Lower lobe of right lung (tissue), 2 donors: Measurements from ENCODE around the gene BEX5. TPM values are rescaled to one million over a fixed set of nuclear protein-coding genes. Genes with fewer than 3 reads are reported as not detected.
"Not testable (repeated sequence)": the region's sequence is repeated elsewhere in the genome, so short reads cannot be mapped to it uniquely, and the experiment has no call there.

ENCODE experiments used
- ATAC-seq, 2 donors: fragments of 200-7000 bp; cut with Tn5 transposase; one replicate each; pipeline ENCODE4 v1.9.1; 2020 to 2022; ENCODE audit warnings: mild to moderate bottlenecking in 2 of 2, moderate library complexity in 2 of 2
- DNase-seq: peaks from one replicate; pipeline ENCODE4 v3.0.0-alpha.2; 2020
- H3K27ac ChIP-seq: fragments of 200-600 bp; one replicate; pipeline ENCODE4 v1.8.0; 2022
- H3K27me3 ChIP-seq: fragments of 200-600 bp; one replicate; pipeline ENCODE4 v1.8.0; 2022; ENCODE audit warnings: low read depth
- H3K36me3 ChIP-seq: fragments of 200-600 bp; one replicate; pipeline ENCODE4 v1.8.0; 2022; ENCODE audit warnings: mild to moderate bottlenecking
- H3K4me1 ChIP-seq: fragments of 200-600 bp; one replicate; pipeline ENCODE4 v1.8.0; 2022
- H3K4me3 ChIP-seq: fragments of 200-600 bp; one replicate; pipeline ENCODE4 v1.8.0; 2022; ENCODE audit warnings: mild to moderate bottlenecking
- H3K9me3 ChIP-seq: fragments of 200-600 bp; one replicate; pipeline ENCODE4 v1.8.0; 2022
- intact Hi-C: fragments of 100-400 bp; cut with DNase I; formaldehyde crosslinking; loops from one replicate; pipeline ENCODE4 v1.11.0; 2022
- long read RNA-seq: library from polyadenylated mRNA; unstranded; transcript quantifications from one replicate; pipeline ENCODE4 v2.0.0, GENCODE V29; 2021
- total RNA-seq: library from RNA; stranded (reverse); fragmentation: NEBNext Ultra II Directional; extraction: Animal tissue kit (Norgen Biotek cat#: 25700); gene quantifications from one replicate; pipeline ENCODE4 v1.2.1, GENCODE V29; 2021
- TF ChIP-seq, protein P1 (sequence below): fragments of 200-600 bp; IDR thresholded peaks from one replicate; pipeline ENCODE4 v1.8.0; 2022; ENCODE audit warnings: antibody characterized with exemption, mild to moderate bottlenecking
- donor health status: DM: no; HTN: yes; CAD: no; lungs with severe emphysema.

Gene BEX5
- 4.4 TPM for total RNA-seq
- long read RNA-seq, partial matches to known transcripts: 0 of 4 reads
- long read RNA-seq, other reads (novel, unspliced or antisense): 1 of 4 reads

GRCh38 chrX:102155806-102156179 is at the start of gene BEX5:
BEX5 (minus strand) TSS chrX:102155977; CDS start chrX:102154265, 1,712 bp downstream.
- no peaks in the 10 kb centered on the region for H3K27me3 ChIP-seq
- intact Hi-C loops: no loop called here

GRCh38 chrX:102185967-102186720 is 30.4 kb upstream of the BEX5 start:
- Histone ChIP-seq H3K36me3 (no peaks in the 10 kb centered on the region), H3K27ac (no peak overlapping the region), H3K4me1 (no peaks in the 10 kb centered on the region), H3K27me3 (no peaks in the 10 kb centered on the region), H3K4me3 (no peak overlapping the region), H3K9me3 (no peaks in the 10 kb centered on the region)
- TF ChIP-seq, protein P1, sequence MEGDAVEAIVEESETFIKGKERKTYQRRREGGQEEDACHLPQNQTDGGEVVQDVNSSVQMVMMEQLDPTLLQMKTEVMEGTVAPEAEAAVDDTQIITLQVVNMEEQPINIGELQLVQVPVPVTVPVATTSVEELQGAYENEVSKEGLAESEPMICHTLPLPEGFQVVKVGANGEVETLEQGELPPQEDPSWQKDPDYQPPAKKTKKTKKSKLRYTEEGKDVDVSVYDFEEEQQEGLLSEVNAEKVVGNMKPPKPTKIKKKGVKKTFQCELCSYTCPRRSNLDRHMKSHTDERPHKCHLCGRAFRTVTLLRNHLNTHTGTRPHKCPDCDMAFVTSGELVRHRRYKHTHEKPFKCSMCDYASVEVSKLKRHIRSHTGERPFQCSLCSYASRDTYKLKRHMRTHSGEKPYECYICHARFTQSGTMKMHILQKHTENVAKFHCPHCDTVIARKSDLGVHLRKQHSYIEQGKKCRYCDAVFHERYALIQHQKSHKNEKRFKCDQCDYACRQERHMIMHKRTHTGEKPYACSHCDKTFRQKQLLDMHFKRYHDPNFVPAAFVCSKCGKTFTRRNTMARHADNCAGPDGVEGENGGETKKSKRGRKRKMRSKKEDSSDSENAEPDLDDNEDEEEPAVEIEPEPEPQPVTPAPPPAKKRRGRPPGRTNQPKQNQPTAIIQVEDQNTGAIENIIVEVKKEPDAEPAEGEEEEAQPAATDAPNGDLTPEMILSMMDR: no peak
- no peak for ATAC-seq
- DNase-seq: no peak
- intact Hi-C loops: no loop called here

More at GRCh38 chrX:102155806-102156179, at the start of gene BEX5:
- H3K36me3 ChIP-seq: no peaks in the 10 kb centered on the region
- TF ChIP-seq, protein P1: no peak
- H3K4me3 ChIP-seq: peak within 1 kb of the TSS; percentile 55
- ATAC-seq (peak; percentile 97 to 98), DNase-seq (peak; percentile 63)
- no peaks in the 10 kb centered on the region for H3K9me3 ChIP-seq
- peaks cover 4% of the 10 kb centered on the region for H3K4me1 ChIP-seq
- H3K27ac ChIP-seq: no peak within 1 kb of the TSS

DNA sequence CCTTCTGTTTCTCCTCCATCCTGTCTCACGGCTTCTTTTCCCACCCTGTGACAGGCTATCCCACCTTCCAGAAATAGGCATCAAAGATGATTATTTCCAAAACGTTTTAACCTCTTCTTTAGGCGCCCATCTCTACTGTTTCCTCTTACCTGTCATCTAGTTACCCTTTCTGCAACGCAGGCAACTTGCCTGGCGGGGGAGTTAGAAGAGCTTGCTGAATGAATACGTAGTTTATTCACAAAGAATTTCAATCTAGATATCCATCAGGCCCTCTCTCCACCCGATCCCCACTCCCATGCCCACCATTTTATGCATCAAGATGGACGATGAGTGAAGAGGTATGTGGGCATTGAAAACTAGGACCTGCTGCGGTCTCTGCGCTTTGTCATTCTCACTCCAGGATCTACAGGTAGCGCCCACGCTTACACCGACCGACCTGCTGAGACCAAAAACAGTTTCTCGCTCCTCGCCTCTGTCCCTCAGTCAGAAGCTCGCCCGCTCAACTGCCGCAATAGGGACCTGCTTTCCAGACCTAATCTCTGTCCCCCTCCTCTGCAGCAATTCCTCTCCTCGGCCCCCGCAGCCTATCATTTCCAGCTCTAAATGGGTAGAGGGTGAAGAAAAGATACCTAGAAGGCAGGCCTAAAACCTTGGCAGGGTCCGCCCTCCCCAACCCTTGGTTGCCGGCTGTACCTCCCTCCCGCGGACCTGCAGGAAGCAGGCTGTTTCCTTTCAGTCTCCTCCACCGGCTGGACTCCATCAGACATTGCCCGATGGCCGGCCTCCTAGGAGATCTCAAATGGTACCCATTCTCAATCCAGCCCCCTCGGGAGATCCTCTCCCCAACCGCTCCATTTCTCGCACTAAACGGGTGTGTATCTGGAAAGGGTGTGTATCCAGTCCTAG is 624 bp downstream of the BEX5 start:
- Histone ChIP-seq H3K27ac (no peak overlapping the region), H3K36me3 (no peaks in the 10 kb centered on the region), H3K27me3 (no peaks in the 10 kb centered on the region), H3K9me3 (no peaks in the 10 kb centered on the region), H3K4me1 (peaks cover 4% of the 10 kb centered on the region), H3K4me3 (peak overlapping the region; percentile 55)
- intact Hi-C loops: no loop called here
- TF ChIP-seq, protein P1: no peak
- ATAC-seq (peak; percentile 64 to 75), DNase-seq (no peak)

- Histone ChIP-seq H3K27ac (no peak overlapping the region), H3K9me3 (no peaks in the 10 kb centered on the region), H3K36me3 (no peaks in the 10 kb centered on the region), H3K27me3 (no peaks in the 10 kb centered on the region), H3K4me1 (peaks cover 4% of the 10 kb centered on the region), H3K4me3 (peak overlapping the region; percentile 55)
- TF ChIP-seq, protein P1: peak; percentile 21
- DNase-seq (no peak), ATAC-seq (peak in 1 of 2 donors; percentile 28)
- intact Hi-C loops: no loop called here
Measured at GRCh38 chrX:102154218-102154860, 1.4 kb downstream of the BEX5 start.

DNA sequence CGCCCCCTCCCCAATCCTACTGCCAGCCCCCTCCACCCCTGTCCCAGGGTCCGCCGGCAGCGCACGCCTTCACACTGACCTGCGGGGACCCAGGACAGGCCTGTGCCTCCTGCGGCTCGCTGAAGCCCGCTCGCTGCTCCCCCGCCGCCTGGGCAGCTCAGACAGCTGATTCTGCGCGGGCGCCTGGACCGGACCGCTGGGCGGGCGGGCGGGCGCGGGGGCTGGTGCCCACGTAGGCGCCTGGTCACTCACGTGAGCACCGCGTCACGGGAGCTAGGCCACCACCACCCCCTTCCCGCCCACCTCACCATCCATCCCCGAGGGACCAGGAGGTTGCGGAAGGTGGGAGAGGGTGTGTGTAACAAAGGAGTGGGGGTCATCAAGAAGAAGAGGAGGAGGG is 13.5 kb downstream of the BEX5 start, which contains the start of gene TCEAL6:
Gene TCEAL6 (minus strand): TSS at position 208 of the 400 bp plus-strand sequence.
- H3K4me1 ChIP-seq, H3K27ac ChIP-seq, H3K36me3 ChIP-seq, DNase-seq, H3K4me3 ChIP-seq, H3K9me3 ChIP-seq, intact Hi-C loops, ATAC-seq, H3K27me3 ChIP-seq: not testable (repeated sequence)

DNA sequence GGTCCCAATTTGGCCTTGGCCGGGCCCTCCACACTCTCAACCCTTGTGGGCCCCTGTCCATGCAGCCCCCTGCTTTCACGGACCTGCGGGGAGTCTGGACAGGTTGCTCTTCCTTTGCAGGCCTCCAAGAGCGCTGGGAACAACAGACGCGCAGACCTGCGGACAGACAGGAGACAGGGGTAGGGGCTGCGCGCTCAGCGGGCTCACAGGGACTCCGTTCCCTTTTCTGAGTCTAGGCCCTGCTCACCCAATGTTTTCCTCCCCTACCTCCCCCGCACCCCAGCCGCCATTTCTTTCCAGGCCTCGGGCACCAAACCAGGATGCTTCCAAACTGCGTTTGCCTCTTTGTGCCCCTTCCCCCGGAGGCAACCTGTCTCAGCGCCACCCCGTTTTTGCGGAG is 14.1 kb downstream of the BEX5 start:
- H3K27me3 ChIP-seq, H3K4me3 ChIP-seq, ATAC-seq, H3K27ac ChIP-seq, intact Hi-C loops, H3K36me3 ChIP-seq, H3K4me1 ChIP-seq, H3K9me3 ChIP-seq: not testable (repeated sequence)
- DNase-seq: peak; percentile 10

DNA sequence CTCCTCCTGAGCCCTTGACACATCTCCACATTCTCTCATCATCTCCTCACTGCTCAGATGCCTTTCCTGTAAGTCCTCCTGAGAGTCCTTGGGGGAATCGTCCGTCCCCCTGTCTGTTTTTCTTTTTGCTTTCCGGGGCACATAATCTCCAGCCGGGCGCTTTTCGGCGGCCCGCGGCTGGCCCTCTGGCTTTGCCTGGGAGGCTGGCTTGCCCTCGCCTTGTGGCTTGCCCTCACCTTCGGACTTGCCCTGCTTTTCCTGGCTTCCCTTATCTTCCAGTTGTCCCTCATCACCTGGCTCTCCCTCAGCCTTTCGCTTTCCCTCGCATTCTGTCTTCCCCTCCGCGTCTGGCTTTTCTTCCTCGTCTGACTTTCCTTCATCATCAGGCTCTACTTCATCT is 14.9 kb downstream of the BEX5 start:
- ATAC-seq, H3K36me3 ChIP-seq, H3K4me1 ChIP-seq, DNase-seq, H3K4me3 ChIP-seq, H3K27ac ChIP-seq, intact Hi-C loops, H3K27me3 ChIP-seq, H3K9me3 ChIP-seq: not testable (repeated sequence)
